Measurements from ENCODE around the gene EFCAB3. TPM values are rescaled to one million over a fixed set of nuclear protein-coding genes. Genes with fewer than 3 reads are reported as not detected.

The EFCAB3 gene
- total RNA-seq, result not detected in 2 replicates

DNA sequence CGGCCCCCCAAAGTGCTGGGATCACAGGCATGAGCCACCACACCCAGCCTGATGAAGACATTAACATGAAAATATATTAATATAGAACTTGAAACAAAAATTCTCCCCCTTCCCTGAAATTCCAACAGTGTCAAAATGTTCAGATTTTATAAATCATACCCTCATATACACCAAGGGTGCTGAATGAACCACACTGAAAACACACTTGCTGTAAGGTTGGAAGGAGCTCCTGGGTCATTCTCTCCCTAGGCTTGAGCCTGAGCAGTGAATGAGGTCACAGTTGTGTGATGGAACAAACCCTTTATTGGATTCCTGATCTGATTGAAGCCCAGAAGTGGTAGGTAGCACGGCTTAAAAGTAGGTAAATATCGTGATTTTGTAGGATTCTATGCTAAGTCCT is at the start of gene EFCAB3:
TSS of gene EFCAB3 (plus strand) at position 301 of the 400 bp plus-strand sequence. CDS start 2,427 bp downstream, outside the sequence.

DNA sequence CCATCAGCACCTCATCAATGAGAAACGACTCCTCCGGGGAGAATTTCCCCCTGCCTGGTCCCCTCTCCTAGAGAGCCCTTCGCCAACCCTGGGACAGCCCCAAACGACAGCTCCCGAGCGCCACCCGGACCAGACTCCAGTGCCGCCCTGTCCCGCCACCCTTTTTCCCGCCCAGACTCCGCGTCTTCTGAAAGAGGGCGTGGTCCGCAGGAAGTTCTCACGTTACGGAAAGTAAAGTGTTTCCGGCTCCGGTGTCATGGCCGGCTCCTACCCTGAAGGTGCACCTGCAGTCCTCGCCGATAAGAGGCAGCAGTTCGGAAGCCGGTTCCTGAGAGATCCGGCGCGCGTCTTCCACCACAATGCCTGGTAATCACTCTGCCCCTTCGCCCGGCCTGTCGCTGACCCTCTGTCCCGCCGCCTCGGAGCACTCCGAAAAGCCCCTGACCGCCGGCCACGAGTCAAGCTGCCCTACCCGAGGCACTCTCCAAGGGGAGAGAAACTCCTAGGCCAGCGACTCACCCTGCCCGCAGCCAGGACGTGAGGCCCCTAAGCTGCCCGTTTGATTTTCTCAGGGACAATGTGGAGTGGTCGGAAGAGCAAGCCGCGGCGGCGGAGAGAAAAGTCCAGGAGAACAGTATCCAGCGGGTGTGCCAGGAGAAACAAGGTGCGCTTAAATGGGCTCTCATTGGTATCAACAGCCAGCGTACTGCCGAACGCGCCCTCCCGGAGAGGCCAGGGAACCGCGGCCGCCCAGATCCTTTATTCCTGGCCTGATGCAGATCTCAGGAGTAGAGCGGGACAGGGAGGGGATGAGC is 43.5 kb downstream of the EFCAB3 start, which contains the start of gene METTL2A:
TSS of gene METTL2A (plus strand) at position 251 of the 815 bp plus-strand sequence. CDS start at position 257, 6 bp downstream.

Other genes starting within 250 kb of the EFCAB3 start
- gene METTL2A, start 43.3 kb downstream of the EFCAB3 start, total RNA-seq, result 17.9 and 21.5 TPM in 2 replicates
- gene TLK2, start 98.3 kb downstream of the EFCAB3 start, total RNA-seq, result 15.9 and 31.8 TPM in 2 replicates
- 58.5 and 157 TPM in 2 replicates for gene MRC2, start 247.1 kb downstream of the EFCAB3 start, total RNA-seq

All from hair follicular keratinocyte (primary cell).